ENCODE measurements around the gene TMEM123.

The TMEM123 gene

DNA sequence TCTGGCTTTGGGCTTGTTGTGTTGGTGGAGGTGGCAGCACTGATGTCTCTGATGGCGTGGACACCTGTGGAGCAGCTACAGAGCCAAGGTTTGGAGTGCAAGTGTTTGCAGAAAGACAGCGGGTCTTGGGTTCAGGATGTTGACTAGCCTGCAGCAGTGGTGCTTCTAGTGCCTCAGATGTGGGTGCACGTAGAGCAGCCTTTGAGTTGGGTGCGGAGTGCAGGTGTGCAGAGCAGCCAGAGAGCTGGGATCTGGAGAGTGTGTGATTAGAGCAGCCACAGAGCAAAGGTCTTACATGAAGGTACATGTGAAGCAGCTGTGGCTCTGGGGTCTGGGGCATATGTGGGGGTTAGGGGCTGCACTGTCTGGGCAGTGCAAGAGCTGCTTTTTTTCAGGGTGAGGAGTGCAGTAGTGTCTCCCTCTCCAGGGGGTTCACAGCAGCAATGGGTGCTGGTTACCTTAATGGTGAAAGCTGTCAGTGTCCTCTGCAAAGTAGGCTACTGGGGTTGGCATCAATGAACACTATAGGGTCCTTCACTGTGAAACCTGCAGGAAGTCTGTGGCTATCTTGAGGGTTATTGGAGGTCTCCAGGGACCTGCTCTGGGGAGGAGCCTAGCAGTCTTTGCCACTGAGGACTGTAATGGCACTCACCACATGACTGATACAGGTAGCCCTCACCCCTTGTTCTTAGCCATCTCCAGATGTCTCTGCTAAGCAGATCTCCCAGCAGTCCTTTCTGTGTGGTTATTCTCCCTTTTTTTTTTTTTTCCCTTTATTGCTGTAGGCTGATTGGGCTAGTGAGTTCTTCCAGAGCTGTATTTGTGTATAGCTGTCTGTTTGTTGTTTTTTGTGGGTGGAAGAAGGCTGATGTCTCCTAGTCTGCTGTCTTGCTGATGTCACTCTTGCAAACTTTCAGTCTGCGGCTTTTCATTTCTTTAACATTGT lies 91.2 kb downstream of the TMEM123 start:
- TF ChIP-seq GLIS3 (CRISPR knock-in tag; IDR thresholded peaks at IDR 0.05) (no peak), ARNTL (CRISPR knock-in tag; IDR thresholded peaks at IDR 0.05; ENCODE audit: borderline replicate concordance, low read depth) (no peak), BACH2 (CRISPR knock-in tag; IDR thresholded peaks at IDR 0.05; ENCODE audit: borderline replicate concordance) (no peak), PPARA (CRISPR knock-in tag; IDR thresholded peaks at IDR 0.05; ENCODE audit: borderline replicate concordance) (no peak), TCF4 (CRISPR knock-in tag; IDR thresholded peaks at IDR 0.05; ENCODE audit: borderline replicate concordance) (no peak), TOX (CRISPR knock-in tag; IDR thresholded peaks at IDR 0.05; ENCODE audit: borderline replicate concordance) (no peak), ZNF565 (CRISPR knock-in tag; conservative IDR thresholded peaks at IDR 0.05; ENCODE audit: low read depth) (no peak)
- TF ChIP-seq, protein P1, sequence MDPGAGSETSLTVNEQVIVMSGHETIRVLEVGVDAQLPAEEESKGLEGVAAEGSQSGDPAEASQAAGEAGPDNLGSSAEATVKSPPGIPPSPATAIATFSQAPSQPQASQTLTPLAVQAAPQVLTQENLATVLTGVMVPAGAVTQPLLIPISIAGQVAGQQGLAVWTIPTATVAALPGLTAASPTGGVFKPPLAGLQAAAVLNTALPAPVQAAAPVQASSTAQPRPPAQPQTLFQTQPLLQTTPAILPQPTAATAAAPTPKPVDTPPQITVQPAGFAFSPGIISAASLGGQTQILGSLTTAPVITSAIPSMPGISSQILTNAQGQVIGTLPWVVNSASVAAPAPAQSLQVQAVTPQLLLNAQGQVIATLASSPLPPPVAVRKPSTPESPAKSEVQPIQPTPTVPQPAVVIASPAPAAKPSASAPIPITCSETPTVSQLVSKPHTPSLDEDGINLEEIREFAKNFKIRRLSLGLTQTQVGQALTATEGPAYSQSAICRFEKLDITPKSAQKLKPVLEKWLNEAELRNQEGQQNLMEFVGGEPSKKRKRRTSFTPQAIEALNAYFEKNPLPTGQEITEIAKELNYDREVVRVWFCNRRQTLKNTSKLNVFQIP (CRISPR knock-in tag; IDR thresholded peaks at IDR 0.05; ENCODE audit: borderline replicate concordance, low read depth): no peak

DNA sequence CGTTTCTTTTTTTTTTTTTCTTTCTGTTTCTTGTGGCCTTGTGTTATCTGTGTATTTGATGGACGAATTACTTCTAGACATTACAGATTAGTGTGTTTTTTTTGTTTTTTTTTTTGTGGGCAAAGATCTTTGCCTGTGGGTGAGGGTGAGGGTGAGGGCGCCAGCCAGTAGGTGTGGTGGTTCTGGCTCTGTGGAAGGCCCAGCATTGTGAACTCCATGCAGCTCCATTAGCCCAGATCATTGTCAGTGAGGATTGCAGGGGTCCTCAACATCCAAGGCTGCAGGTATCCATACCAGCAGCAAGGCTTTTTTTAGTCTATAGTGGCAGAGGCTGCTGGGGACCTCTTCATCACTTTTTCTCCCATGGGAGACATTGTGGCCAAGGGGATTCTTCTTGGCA lies 91.9 kb downstream of the TMEM123 start:
- TF ChIP-seq ZNF565 (CRISPR knock-in tag; conservative IDR thresholded peaks at IDR 0.05; ENCODE audit: low read depth): no peak
- TF ChIP-seq ZNF8 (CRISPR knock-in tag; IDR thresholded peaks at IDR 0.05): no peak
- no peak for TF ChIP-seq BACH2 (CRISPR knock-in tag; IDR thresholded peaks at IDR 0.05; ENCODE audit: borderline replicate concordance)
- no peak for TF ChIP-seq OSR1 (CRISPR knock-in tag; IDR thresholded peaks at IDR 0.05)
- no peak for TF ChIP-seq GLIS3 (CRISPR knock-in tag; IDR thresholded peaks at IDR 0.05)
- TF ChIP-seq ZNF70 (CRISPR knock-in tag; IDR thresholded peaks at IDR 0.05): no peak
- ATAC-seq: no peak

More for the DNA sequence above, 91.2 kb downstream of the TMEM123 start:
- no peak for ATAC-seq

DNA sequence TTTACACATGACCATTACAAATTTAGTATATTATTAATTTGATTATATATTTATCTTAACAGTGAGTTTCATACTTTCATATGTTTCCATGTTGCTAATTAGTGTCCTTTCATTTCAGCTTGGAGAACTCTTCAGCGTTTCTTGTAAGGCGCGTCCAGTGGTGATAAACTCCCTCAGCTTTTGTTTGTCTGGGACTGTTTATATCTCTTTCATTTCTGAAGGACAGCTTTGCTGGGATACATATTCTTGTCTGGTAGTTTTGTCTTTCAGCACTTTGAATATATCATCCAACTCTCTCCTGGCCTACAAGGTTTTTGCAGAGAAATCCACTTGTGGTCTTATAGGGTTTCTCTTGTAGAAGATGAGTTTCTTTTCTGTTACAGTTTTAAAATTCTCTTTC lies 93.2 kb downstream of the TMEM123 start:
- TF ChIP-seq, protein P2, sequence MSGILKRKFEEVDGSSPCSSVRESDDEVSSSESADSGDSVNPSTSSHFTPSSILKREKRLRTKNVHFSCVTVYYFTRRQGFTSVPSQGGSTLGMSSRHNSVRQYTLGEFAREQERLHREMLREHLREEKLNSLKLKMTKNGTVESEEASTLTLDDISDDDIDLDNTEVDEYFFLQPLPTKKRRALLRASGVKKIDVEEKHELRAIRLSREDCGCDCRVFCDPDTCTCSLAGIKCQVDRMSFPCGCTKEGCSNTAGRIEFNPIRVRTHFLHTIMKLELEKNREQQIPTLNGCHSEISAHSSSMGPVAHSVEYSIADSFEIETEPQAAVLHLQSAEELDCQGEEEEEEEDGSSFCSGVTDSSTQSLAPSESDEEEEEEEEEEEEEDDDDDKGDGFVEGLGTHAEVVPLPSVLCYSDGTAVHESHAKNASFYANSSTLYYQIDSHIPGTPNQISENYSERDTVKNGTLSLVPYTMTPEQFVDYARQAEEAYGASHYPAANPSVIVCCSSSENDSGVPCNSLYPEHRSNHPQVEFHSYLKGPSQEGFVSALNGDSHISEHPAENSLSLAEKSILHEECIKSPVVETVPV (CRISPR knock-in tag; IDR thresholded peaks at IDR 0.05): no peak

DNA sequence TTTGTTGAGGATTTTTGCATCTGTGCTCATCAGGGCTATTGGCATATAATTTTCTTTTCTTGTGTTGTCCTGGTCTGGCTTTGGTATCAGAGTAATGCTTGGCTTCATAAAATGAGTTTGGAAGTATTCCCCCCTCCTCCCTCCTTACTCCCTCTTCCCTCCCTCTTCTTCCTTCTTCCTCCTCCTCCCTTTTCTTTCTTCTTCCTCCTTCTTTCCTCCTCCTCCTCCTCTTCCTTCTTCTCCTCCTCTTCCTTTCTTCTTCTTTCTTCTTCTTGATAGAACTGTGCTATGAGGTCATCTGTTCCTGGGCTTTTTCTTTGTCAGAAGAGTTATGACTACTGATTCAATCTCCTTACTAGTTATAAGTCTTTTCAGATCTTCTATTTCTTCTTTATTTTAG lies 95.4 kb downstream of the TMEM123 start:
- ATAC-seq: no peak
- TF ChIP-seq, protein P3, sequence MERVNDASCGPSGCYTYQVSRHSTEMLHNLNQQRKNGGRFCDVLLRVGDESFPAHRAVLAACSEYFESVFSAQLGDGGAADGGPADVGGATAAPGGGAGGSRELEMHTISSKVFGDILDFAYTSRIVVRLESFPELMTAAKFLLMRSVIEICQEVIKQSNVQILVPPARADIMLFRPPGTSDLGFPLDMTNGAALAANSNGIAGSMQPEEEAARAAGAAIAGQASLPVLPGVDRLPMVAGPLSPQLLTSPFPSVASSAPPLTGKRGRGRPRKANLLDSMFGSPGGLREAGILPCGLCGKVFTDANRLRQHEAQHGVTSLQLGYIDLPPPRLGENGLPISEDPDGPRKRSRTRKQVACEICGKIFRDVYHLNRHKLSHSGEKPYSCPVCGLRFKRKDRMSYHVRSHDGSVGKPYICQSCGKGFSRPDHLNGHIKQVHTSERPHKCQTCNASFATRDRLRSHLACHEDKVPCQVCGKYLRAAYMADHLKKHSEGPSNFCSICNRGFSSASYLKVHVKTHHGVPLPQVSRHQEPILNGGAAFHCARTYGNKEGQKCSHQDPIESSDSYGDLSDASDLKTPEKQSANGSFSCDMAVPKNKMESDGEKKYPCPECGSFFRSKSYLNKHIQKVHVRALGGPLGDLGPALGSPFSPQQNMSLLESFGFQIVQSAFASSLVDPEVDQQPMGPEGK (CRISPR knock-in tag; IDR thresholded peaks at IDR 0.05; ENCODE audit: borderline replicate concordance): no peak
- TF ChIP-seq, protein P1 (CRISPR knock-in tag; IDR thresholded peaks at IDR 0.05; ENCODE audit: borderline replicate concordance, low read depth): no peak
- TF ChIP-seq, protein P4, sequence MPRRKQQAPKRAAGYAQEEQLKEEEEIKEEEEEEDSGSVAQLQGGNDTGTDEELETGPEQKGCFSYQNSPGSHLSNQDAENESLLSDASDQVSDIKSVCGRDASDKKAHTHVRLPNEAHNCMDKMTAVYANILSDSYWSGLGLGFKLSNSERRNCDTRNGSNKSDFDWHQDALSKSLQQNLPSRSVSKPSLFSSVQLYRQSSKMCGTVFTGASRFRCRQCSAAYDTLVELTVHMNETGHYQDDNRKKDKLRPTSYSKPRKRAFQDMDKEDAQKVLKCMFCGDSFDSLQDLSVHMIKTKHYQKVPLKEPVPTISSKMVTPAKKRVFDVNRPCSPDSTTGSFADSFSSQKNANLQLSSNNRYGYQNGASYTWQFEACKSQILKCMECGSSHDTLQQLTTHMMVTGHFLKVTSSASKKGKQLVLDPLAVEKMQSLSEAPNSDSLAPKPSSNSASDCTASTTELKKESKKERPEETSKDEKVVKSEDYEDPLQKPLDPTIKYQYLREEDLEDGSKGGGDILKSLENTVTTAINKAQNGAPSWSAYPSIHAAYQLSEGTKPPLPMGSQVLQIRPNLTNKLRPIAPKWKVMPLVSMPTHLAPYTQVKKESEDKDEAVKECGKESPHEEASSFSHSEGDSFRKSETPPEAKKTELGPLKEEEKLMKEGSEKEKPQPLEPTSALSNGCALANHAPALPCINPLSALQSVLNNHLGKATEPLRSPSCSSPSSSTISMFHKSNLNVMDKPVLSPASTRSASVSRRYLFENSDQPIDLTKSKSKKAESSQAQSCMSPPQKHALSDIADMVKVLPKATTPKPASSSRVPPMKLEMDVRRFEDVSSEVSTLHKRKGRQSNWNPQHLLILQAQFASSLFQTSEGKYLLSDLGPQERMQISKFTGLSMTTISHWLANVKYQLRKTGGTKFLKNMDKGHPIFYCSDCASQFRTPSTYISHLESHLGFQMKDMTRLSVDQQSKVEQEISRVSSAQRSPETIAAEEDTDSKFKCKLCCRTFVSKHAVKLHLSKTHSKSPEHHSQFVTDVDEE (CRISPR knock-in tag; IDR thresholded peaks at IDR 0.05): no peak
- TF ChIP-seq PPARA (CRISPR knock-in tag; IDR thresholded peaks at IDR 0.05; ENCODE audit: borderline replicate concordance): no peak

More for the DNA sequence above, 93.2 kb downstream of the TMEM123 start:
- no peak for ATAC-seq
